Upper lobe of left lung (tissue), 6 donors: ENCODE measurements around the gene ZNF341. TPM values are rescaled to one million over a fixed set of nuclear protein-coding genes. Genes with fewer than 3 reads are reported as not detected.

Experiments
- ATAC-seq, 2 donors: fragments of 200-7000 bp; cut with Tn5 transposase; one replicate each; pipeline ENCODE4 v1.9.1; 2022; ENCODE audit warnings: mild to moderate bottlenecking in 2 of 2, moderate library complexity in 2 of 2; ENCODE audit not compliant: low FRiP score in 2 of 2
- DNase-seq, 2 donors: peaks; one replicate each; pipeline ENCODE4 v3.0.0-alpha.2; 2019 to 2020
- H3K27ac ChIP-seq, 4 donors: fragments of 200-600 bp; sonication (generic); one replicate each; pipeline ENCODE4 v1.5.1; 2016 to 2019
- H3K27me3 ChIP-seq, 4 donors: fragments of 200-600 bp; sonication (generic); one replicate each; pipeline ENCODE4 v1.5.1; 2017 to 2019
- H3K36me3 ChIP-seq, 4 donors: fragments of 200-600 bp; sonication (generic); one replicate each; pipeline ENCODE4 v1.5.1; 2016 to 2019
- H3K4me1 ChIP-seq, 4 donors: fragments of 200-600 bp; sonication (generic); one replicate each; pipeline ENCODE4 v1.5.1; 2018 to 2019
- H3K4me3 ChIP-seq, 4 donors: fragments of 200-600 bp; sonication (generic); one replicate each; pipeline ENCODE4 v1.5.1; 2017 to 2019; ENCODE audit warnings: mild to moderate bottlenecking in 2 of 4, moderate library complexity in 1 of 4
- H3K9me3 ChIP-seq, 4 donors: fragments of 200-600 bp; sonication (generic); one replicate each; pipeline ENCODE4 v1.5.1; 2018 to 2019
- CTCF ChIP-seq, 6 experiments: fragments of 450-650 bp in 4 of 6; fragments of 200-600 bp in 2 of 6; sonication (generic) in 2 of 6; IDR thresholded peaks; one replicate each; pipeline ENCODE4 v1.5.1; 2016 to 2019; ENCODE audit warnings: antibody characterized with exemption in 6 of 6
- EP300 ChIP-seq, 4 donors: sonication (generic); formaldehyde crosslinking; IDR thresholded peaks; one replicate each; pipeline ENCODE4 v1.5.1; 2017; ENCODE audit warnings: antibody characterized with exemption in 4 of 4, control low read depth in 2 of 4
- POLR2A ChIP-seq, 4 donors: fragments of 450-650 bp; IDR thresholded peaks; one replicate each; pipeline ENCODE4 v1.5.1; 2016 to 2017; ENCODE audit warnings: antibody characterized with exemption in 4 of 4, mild to moderate bottlenecking in 2 of 4
- POLR2AphosphoS5 ChIP-seq, 2 donors: sonication (generic); formaldehyde crosslinking; IDR thresholded peaks; one replicate each; pipeline ENCODE4 v1.5.1; 2017; ENCODE audit warnings: antibody characterized with exemption in 2 of 2
- WGBS, 2 donors: methylation state at CpG; one replicate each; pipeline ENCODE4 v1.1.5; 2017 to 2018; 5-methylcytosine and 5-hydroxymethylcytosine counted together
- total RNA-seq, 6 donors: library from RNA; depleted of rRNA in 4 of 6; stranded (reverse); fragments of >200 nt in 4 of 6; gene quantifications; one replicate each; pipeline versions ENCODE4 v1.1.0 to v1.2.1, GENCODE V29; 2016 to 2021
- donor health status: DM: no; HTN: no; CAD: no; lungs with moderate emphysema.
- donor health status: DM: no; HTN: yes; CAD: no; lungs with severe emphysema.

ZNF341 gene
- total RNA-seq, 6 donors from 2014 or later = 2.0 to 17.8 (median 5.0) TPM

- Histone ChIP-seq H3K4me1 (peaks cover 39 to 68% (median 41%) of the 10 kb centered on the region in 4 donors), H3K27ac (peak overlapping the region in 1 of 4 donors; percentile 13), H3K36me3 (peaks cover 0 to 4% (median 0%) of the 10 kb centered on the region in 4 donors), H3K27me3 (no peaks in the 10 kb centered on the region), H3K4me3 (no peak overlapping the region), H3K9me3 (no peaks in the 10 kb centered on the region)
- DNase-seq (no peak), ATAC-seq (no peak)
- no peak for TF ChIP-seq EP300 (IDR thresholded peaks at IDR 0.05)
- no peak for TF ChIP-seq CTCF (IDR thresholded peaks at IDR 0.05)
- TF ChIP-seq POLR2AphosphoS5 (IDR thresholded peaks at IDR 0.05) = no peak
- no peak for TF ChIP-seq POLR2A (IDR thresholded peaks at IDR 0.05)
- 34 to 53% methylated on average over 5 of the region's 5 CpGs for WGBS, 2 donors
Measured at GRCh38 chr20:33814238-33814712, 82.5 kb downstream of the ZNF341 start.

GRCh38 chr20:33815671-33816070, 83.9 kb downstream of the ZNF341 start:
- DNase-seq = no peak
- ATAC-seq = no peak
- TF ChIP-seq CTCF (IDR thresholded peaks at IDR 0.05) (no peak), EP300 (IDR thresholded peaks at IDR 0.05) (no peak), POLR2A (IDR thresholded peaks at IDR 0.05) (no peak), POLR2AphosphoS5 (IDR thresholded peaks at IDR 0.05) (no peak)
- no peak overlapping the region for H3K4me3 ChIP-seq
- WGBS, 2 donors = 98% methylated on average over 3 of the region's 3 CpGs
- H3K4me1 ChIP-seq = peaks cover 40 to 82% (median 49%) of the 10 kb centered on the region in 4 donors
- H3K27ac ChIP-seq = no peak overlapping the region
- H3K9me3 ChIP-seq = no peaks in the 10 kb centered on the region
- no peaks in the 10 kb centered on the region for H3K27me3 ChIP-seq
- peaks cover 0 to 4% (median 0%) of the 10 kb centered on the region in 4 donors for H3K36me3 ChIP-seq

- H3K27me3 ChIP-seq = no peaks in the 10 kb centered on the region
- H3K9me3 ChIP-seq = no peaks in the 10 kb centered on the region
- no peak overlapping the region for H3K27ac ChIP-seq
- peaks cover 38 to 82% (median 52%) of the 10 kb centered on the region in 4 donors for H3K4me1 ChIP-seq
- peaks cover 0 to 4% (median 0%) of the 10 kb centered on the region in 4 donors for H3K36me3 ChIP-seq
- WGBS, 2 donors = 86 to 93% methylated on average over 1 of the region's 1 CpG
- no peak for DNase-seq
- TF ChIP-seq EP300 (IDR thresholded peaks at IDR 0.05) (no peak), POLR2AphosphoS5 (IDR thresholded peaks at IDR 0.05) (no peak), POLR2A (IDR thresholded peaks at IDR 0.05) (no peak), CTCF (IDR thresholded peaks at IDR 0.05) (no peak)
- H3K4me3 ChIP-seq = no peak overlapping the region
- no peak for ATAC-seq
Measured at GRCh38 chr20:33816191-33816590, 84.4 kb downstream of the ZNF341 start.

- no peak for ATAC-seq
- 74% methylated on average over 5 of the region's 5 CpGs for WGBS, 2 donors
- Histone ChIP-seq H3K4me1 (peaks cover 37 to 78% (median 52%) of the 10 kb centered on the region in 4 donors), H3K27ac (no peak overlapping the region), H3K9me3 (no peaks in the 10 kb centered on the region), H3K27me3 (no peaks in the 10 kb centered on the region), H3K36me3 (peaks cover 0 to 4% (median 0%) of the 10 kb centered on the region in 4 donors), H3K4me3 (no peak overlapping the region)
- no peak for DNase-seq
- TF ChIP-seq CTCF (IDR thresholded peaks at IDR 0.05) (no peak), EP300 (IDR thresholded peaks at IDR 0.05) (no peak), POLR2AphosphoS5 (IDR thresholded peaks at IDR 0.05) (no peak), POLR2A (IDR thresholded peaks at IDR 0.05) (no peak)
Measured at GRCh38 chr20:33817411-33817810, 85.6 kb downstream of the ZNF341 start.

GRCh38 chr20:33819456-33819855, 87.7 kb downstream of the ZNF341 start:
- H3K4me3 ChIP-seq = no peak overlapping the region
- H3K27me3 ChIP-seq = no peaks in the 10 kb centered on the region
- peaks cover 0 to 4% (median 1%) of the 10 kb centered on the region in 4 donors for H3K36me3 ChIP-seq
- no peaks in the 10 kb centered on the region for H3K9me3 ChIP-seq
- WGBS, 2 donors = 100% methylated on average over 1 of the region's 1 CpG
- TF ChIP-seq POLR2A (IDR thresholded peaks at IDR 0.05) (no peak), POLR2AphosphoS5 (IDR thresholded peaks at IDR 0.05) (no peak), EP300 (IDR thresholded peaks at IDR 0.05) (no peak), CTCF (IDR thresholded peaks at IDR 0.05) (no peak)
- peaks cover 17 to 58% (median 37%) of the 10 kb centered on the region in 4 donors for H3K4me1 ChIP-seq
- ATAC-seq (no peak), DNase-seq (no peak)
- H3K27ac ChIP-seq = peak overlapping the region in 2 of 4 donors; percentile 36 to 45
